Transverse colon (tissue), 4 donors: ENCODE measurements around the gene SDCCAG8. TPM values are rescaled to one million over a fixed set of nuclear protein-coding genes. Genes with fewer than 3 reads are reported as not detected.

Experiments used
- DNase-seq: peaks from one replicate; pipeline ENCODE4 v3.0.0-alpha.2; 2019
- H3K27ac ChIP-seq, 4 donors: fragments of 200-600 bp; sonication (generic); 2 replicates each; pipeline ENCODE4 v1.5.1; 2016 to 2018; ENCODE audit warnings: inconsistent platforms in 4 of 4
- H3K27me3 ChIP-seq: fragments of 200-600 bp; sonication (generic); 2 replicates; pipeline ENCODE4 v1.5.1; 2017; ENCODE audit warnings: inconsistent platforms
- H3K36me3 ChIP-seq, 4 donors: fragments of 200-600 bp; sonication (generic); 2 replicates each; pipeline ENCODE4 v1.5.1; 2017 to 2019; ENCODE audit warnings: inconsistent platforms in 4 of 4
- H3K4me1 ChIP-seq, 4 donors: fragments of 200-600 bp; sonication (generic); 2 replicates each; pipeline ENCODE4 v1.5.1; 2017 to 2020; ENCODE audit warnings: inconsistent platforms in 4 of 4
- H3K4me3 ChIP-seq, 4 donors: fragments of 200-600 bp; sonication (generic); 1 replicate in 1 of 4; 2 replicates in 3 of 4; pipeline versions ENCODE4 v1.5.1 to v1.6.1; 2017 to 2019; ENCODE audit warnings: inconsistent platforms in 4 of 4
- H3K9me3 ChIP-seq, 2 donors: fragments of 200-600 bp; sonication (generic); 2 replicates each; pipeline ENCODE4 v1.5.1; 2017 to 2019; ENCODE audit warnings: inconsistent platforms in 2 of 2
- EP300 ChIP-seq: sonication (generic); formaldehyde crosslinking; IDR thresholded peaks from one replicate; pipeline ENCODE4 v1.6.1; 2017; ENCODE audit warnings: antibody characterized with exemption, low read depth
- POLR2A ChIP-seq: fragments of 450-650 bp; IDR thresholded peaks from one replicate; pipeline ENCODE4 v1.6.1; 2016; ENCODE audit warnings: antibody characterized with exemption, mild to moderate bottlenecking, moderate library complexity
- POLR2AphosphoS5 ChIP-seq, 3 donors: sonication (generic); formaldehyde crosslinking; IDR thresholded peaks; one replicate each; pipeline ENCODE4 v1.6.1; 2016; ENCODE audit warnings: antibody characterized with exemption in 3 of 3
- WGBS, 2 donors: methylation state at CpG; one replicate each; pipeline ENCODE4 v1.1.5; 2018; ENCODE audit warnings: low coverage in 1 of 2; 5-methylcytosine and 5-hydroxymethylcytosine counted together
- in situ Hi-C, 4 donors: fragments of 200-750 bp; cut with MboI; loops; one replicate each; pipeline versions ENCODE4 v1.15.0 to v1.15.1; 2017; ENCODE audit warnings: low sequenced_read_pairs in 3 of 4, low pct_ligation_motif_present in 1 of 4, low pct_unique_long_range_greater_than_20kb in 1 of 4
- intact Hi-C: fragments of 100-400 bp; cut with DNase I; formaldehyde crosslinking; loops from one replicate; pipeline ENCODE4 v1.15.1; 2023; ENCODE audit warnings: low total_unique reads
- total RNA-seq, 4 donors: library from RNA; depleted of rRNA; stranded (reverse); fragments of >200 nt; gene quantifications; one replicate each; pipeline ENCODE4 v1.1.0, GENCODE V29; 2016
- TF ChIP-seq, protein P1 (sequence below), 5 experiments: fragments of 200-600 bp in 3 of 5; fragments of 450-650 bp in 2 of 5; sonication (generic) in 3 of 5; IDR thresholded peaks; 1 replicate in 2 of 5; 2 replicates in 3 of 5; pipeline ENCODE4 v1.5.1; 2016 to 2017; ENCODE audit warnings: antibody characterized with exemption in 5 of 5, inconsistent platforms in 3 of 5, mild to moderate bottlenecking in 2 of 5, moderate library complexity in 1 of 5

SDCCAG8 gene
- total RNA-seq, 4 donors from 2014 or later: 28.8 to 101 (median 42.5) TPM

DNA sequence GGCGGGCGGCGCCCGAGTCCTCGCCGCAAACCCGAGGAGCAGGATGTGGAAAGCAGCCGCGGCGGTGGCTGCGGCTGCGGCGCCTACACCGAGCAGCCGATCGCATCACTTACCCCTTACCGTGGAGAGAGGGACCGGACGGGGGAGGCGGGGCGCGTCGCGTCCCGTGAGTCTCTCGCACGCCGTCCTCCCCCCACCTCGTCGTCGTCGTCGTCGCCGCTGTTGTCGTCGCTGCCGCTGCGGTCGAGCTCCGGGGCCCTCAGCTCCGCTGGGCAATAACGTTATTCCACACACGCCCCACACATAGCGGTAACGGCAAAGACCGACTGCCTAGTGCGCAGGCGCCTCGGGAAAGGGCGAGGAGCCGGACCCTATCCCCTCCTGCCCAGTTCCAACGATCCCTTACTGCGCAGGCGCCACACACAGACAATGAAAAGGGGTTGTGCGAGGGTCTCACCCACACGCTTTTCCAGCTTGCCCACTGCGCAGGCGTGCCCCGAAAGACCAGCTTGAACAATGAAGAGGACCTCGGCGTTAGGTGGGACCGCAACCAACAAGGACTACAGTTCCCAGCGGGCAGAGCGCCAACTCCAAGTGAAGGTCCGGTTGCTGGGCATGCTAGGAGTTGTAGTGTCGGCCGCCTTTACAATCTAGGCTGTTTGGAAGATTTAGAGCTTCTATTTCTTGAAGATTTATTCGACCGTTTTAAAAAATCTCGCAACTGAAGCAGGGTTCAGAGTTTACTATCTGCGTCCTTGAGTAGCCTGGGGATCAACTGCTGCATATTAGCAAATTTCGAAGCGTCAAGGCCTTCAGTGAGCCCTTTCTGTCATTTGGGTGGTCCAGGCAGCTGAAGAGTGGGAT is 682 bp upstream of the SDCCAG8 start, which contains the start of gene CEP170:
Gene CEP170 (minus strand): TSS at position 355 of the 864 bp plus-strand sequence. CDS start 30,001 bp downstream, outside the sequence.
- peak within 1 kb of the TSS; percentile 93 to 98 (median 98) for H3K27ac ChIP-seq
- 0% methylated on average over 35 of the region's 74 CpGs; no CpG with 5 or more reads in 1 of the 2 donors for WGBS, 2 donors
- in situ Hi-C loops: no loop called here
- DNase-seq: peak; percentile 93
- H3K4me3 ChIP-seq: peak within 1 kb of the TSS; percentile 76 to 95 (median 87)
- H3K4me1 ChIP-seq: peaks cover 6 to 38% (median 23%) of the 10 kb centered on the region in 4 donors
- peak; percentile 49 for TF ChIP-seq POLR2A
- TF ChIP-seq, protein P1, sequence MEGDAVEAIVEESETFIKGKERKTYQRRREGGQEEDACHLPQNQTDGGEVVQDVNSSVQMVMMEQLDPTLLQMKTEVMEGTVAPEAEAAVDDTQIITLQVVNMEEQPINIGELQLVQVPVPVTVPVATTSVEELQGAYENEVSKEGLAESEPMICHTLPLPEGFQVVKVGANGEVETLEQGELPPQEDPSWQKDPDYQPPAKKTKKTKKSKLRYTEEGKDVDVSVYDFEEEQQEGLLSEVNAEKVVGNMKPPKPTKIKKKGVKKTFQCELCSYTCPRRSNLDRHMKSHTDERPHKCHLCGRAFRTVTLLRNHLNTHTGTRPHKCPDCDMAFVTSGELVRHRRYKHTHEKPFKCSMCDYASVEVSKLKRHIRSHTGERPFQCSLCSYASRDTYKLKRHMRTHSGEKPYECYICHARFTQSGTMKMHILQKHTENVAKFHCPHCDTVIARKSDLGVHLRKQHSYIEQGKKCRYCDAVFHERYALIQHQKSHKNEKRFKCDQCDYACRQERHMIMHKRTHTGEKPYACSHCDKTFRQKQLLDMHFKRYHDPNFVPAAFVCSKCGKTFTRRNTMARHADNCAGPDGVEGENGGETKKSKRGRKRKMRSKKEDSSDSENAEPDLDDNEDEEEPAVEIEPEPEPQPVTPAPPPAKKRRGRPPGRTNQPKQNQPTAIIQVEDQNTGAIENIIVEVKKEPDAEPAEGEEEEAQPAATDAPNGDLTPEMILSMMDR (IDR thresholded peaks at IDR 0.05): no peak
- peak; percentile 81 to 87 (median 82) for TF ChIP-seq POLR2AphosphoS5 (IDR thresholded peaks at IDR 0.05)
- no peaks in the 10 kb centered on the region for H3K36me3 ChIP-seq
- no peaks in the 10 kb centered on the region for H3K27me3 ChIP-seq
- no peaks in the 10 kb centered on the region for H3K9me3 ChIP-seq
- intact Hi-C loops: no loop called here

DNA sequence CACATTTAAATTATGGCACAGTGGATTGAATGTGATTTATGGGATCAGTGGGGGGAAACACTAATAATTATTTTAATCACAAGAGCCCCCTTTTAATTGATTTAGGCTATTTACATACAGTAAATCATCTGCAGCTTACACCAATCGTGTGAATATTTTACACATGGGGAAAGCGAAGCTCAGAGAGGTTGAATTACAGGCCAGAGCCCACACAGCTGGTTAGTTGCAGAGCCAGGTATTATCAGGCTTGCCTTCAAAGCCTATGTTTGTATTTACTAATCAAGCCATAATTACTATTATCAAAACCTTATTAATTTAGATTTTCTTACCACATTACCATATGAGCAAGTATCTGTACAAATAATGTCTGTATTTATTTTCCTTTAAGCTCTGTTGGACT is 749 bp downstream of the SDCCAG8 start:
- Histone ChIP-seq H3K27me3 (no peaks in the 10 kb centered on the region), H3K27ac (peak overlapping the region; percentile 93 to 98 (median 98)), H3K4me1 (peaks cover 6 to 33% (median 23%) of the 10 kb centered on the region in 4 donors), H3K4me3 (peak overlapping the region; percentile 22 to 95 (median 87)), H3K9me3 (no peaks in the 10 kb centered on the region), H3K36me3 (no peaks in the 10 kb centered on the region)
- in situ Hi-C loops (no loop called here), intact Hi-C loops (no loop called here)
- TF ChIP-seq POLR2AphosphoS5 (IDR thresholded peaks at IDR 0.05) (no peak), EP300 (no peak), POLR2A (no peak)
- TF ChIP-seq, protein P1 (IDR thresholded peaks at IDR 0.05): no peak
- 18 to 60% methylated on average over 1 to 2 of the region's 2 CpGs for WGBS, 2 donors
- DNase-seq: no peak

DNA sequence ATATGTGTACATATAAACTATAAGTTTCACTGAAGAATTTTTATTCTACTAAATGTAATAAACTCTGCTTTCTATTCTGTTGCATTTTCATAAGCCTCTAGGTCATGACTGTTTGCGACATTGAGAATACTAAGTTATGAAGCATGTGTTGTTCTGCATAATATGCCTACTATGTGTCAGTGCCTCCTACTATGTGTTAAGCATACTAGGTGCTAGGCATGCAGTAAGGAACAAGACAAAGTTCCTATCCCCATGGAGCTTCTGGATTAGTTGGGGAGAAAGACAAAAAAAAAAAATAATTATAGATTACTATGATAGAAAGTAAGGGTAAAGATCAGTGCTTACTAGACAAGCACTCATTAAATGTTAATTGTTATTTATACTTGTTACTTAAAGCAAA is 1.3 kb downstream of the SDCCAG8 start:
- H3K4me3 ChIP-seq: peak overlapping the region in 1 of 4 donors; percentile 85
- intact Hi-C loops: no loop called here
- no peak overlapping the region for H3K27ac ChIP-seq
- WGBS, 2 donors: 97 to 100% methylated on average over 1 of the region's 1 CpG
- in situ Hi-C loops: no loop called here
- TF ChIP-seq POLR2AphosphoS5 (IDR thresholded peaks at IDR 0.05) (no peak), POLR2A (no peak)
- TF ChIP-seq, protein P1 (IDR thresholded peaks at IDR 0.05): no peak
- no peaks in the 10 kb centered on the region for H3K27me3 ChIP-seq
- H3K36me3 ChIP-seq: no peaks in the 10 kb centered on the region
- H3K9me3 ChIP-seq: no peaks in the 10 kb centered on the region
- DNase-seq: no peak
- peaks cover 6 to 30% (median 23%) of the 10 kb centered on the region in 4 donors for H3K4me1 ChIP-seq

DNA sequence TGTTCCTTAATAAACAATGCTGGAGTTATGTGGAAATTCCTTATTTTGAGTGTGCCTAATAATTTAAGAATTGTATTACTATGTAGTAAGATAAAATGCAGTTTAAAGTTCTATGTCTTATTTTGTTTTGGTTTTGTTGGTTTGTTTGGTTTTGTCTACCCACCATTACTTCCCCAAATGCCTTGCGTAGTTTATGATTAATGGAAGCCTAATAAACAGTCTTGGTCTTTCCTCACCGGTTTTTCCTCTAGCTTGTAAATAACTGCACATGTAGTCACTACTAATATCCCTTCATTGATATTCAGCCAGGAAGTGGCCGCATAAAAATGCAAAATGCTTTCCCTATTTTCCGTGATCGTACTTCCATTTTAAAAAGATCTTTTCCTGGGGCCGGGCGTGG is 2.9 kb downstream of the SDCCAG8 start:
- H3K27ac ChIP-seq: no peak overlapping the region
- H3K27me3 ChIP-seq: no peaks in the 10 kb centered on the region
- intact Hi-C loops: no loop called here
- in situ Hi-C loops: no loop called here
- TF ChIP-seq POLR2AphosphoS5 (IDR thresholded peaks at IDR 0.05) (no peak), POLR2A (no peak)
- TF ChIP-seq, protein P1 (IDR thresholded peaks at IDR 0.05): no peak
- no peak for DNase-seq
- peaks cover 6 to 17% (median 14%) of the 10 kb centered on the region in 4 donors for H3K4me1 ChIP-seq
- no peaks in the 10 kb centered on the region for H3K36me3 ChIP-seq
- H3K9me3 ChIP-seq: no peaks in the 10 kb centered on the region
- H3K4me3 ChIP-seq: no peak overlapping the region
- 90 to 97% methylated on average over 5 to 7 of the region's 7 CpGs for WGBS, 2 donors
